GM12892 (cell line): ENCODE data around the gene KCNT2.

Experiments
- DNase-seq: peaks from one replicate; pipeline ENCODE4 v3.0.0; 2011; ENCODE audit not compliant: insufficient read length
- FAIRE-seq: peaks from 2 replicates; lab custom pipeline; 2011; peaks lifted over from hg19 to GRCh38; lab: Jason Lieb, UNC
- POLR2A ChIP-seq: IDR thresholded peaks from 2 replicates; pipeline ENCODE4 v1.6.1; 2011; ENCODE audit warnings: low read depth, low read length, control low read depth
- POLR2AphosphoS5 ChIP-seq: IDR thresholded peaks from 2 replicates; pipeline ENCODE4 v1.6.1; 2011; ENCODE audit warnings: low read depth, low read length, control low read depth
- TAF1 ChIP-seq: IDR thresholded peaks from 2 replicates; pipeline ENCODE4 v1.6.1; 2011; ENCODE audit warnings: low read depth, mild to moderate bottlenecking, control low read depth, low read length, borderline replicate concordance

The KCNT2 gene

DNA sequence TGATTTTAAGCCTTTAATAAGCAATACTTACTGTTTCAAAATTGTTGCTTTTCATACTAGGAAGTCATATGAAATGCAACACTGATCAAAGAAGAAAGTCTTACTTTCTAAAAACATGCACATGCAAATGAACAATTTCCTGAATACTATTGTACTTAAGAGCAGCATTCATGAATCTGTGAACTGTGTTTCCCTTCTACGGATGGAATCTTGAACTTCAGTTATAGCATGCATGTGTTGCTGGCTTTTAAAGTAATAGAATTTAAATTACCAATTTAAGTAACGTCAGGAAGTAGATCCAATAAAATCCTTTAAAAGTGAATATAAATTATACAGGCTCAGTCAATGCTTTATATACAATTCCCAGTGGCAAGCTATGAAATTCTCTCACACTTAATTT lies 348.9 kb downstream of the KCNT2 start:
- no peak for DNase-seq
- no peak for TF ChIP-seq TAF1
- no peak for TF ChIP-seq POLR2A
- FAIRE-seq = no peak

DNA sequence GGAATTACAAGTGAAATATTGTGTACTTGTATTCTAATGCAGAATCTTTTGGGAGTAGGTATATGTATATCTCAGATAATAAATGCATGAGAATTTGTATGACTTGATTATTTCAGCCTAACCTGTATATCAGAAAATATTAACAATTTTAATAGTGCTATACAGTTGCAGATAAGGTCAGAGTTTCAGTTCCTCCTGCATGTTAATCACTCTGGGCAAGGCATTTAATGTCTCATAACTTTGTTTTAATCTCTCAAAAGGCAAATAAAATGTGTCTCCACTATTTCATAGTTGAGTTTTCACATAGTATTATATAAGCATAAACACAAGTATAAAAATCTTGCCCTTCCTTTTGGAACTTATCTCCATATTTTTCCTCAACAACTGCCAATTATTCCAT lies 352.5 kb downstream of the KCNT2 start:
- TF ChIP-seq POLR2AphosphoS5 (no peak), TAF1 (no peak), POLR2A (no peak)
- no peak for FAIRE-seq
- DNase-seq = no peak

DNA sequence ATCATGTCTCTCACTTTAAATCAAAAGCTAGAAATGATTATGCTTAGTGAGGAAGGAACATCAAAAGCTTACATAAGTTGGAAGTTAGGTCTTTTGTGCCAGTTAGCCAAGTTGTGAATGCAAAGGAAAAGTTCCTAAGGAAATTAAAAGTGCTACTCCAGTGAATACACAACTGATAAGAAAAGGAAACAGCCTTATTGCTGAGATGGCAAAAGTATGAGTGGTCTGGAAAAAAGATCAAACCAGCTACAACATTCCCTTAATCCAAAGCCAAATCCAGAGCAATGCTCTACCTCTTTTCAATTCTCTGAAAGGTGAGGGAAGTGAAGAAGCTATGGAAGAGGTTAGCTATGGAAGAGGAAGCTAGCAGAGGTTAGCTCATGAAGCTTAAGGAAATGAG lies 378.7 kb downstream of the KCNT2 start:
- DNase-seq (no peak), FAIRE-seq (no peak)
- no peak for TF ChIP-seq TAF1
- no peak for TF ChIP-seq POLR2AphosphoS5
- no peak for TF ChIP-seq POLR2A

DNA sequence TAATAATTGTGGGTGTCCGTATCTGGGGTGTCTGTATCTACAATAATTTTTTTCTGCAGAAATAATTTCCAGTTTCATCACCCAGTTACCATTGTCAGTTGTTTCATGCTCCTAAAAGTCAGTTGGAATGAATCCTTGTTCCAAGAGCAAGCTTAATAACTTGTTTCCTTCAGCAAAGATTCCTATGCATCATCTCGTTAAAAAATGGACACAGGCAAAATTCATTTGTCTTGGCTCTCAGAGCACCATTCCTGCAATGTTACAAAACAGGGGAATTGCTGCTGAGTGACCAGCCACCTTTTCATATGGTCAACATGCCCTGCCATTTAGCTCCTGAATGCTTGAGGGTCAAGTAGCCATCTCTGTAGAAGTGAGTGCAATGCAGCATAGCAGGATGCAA lies 393.4 kb downstream of the KCNT2 start:
- TF ChIP-seq TAF1 (no peak), POLR2A (no peak), POLR2AphosphoS5 (no peak)
- no peak for FAIRE-seq
- no peak for DNase-seq

DNA sequence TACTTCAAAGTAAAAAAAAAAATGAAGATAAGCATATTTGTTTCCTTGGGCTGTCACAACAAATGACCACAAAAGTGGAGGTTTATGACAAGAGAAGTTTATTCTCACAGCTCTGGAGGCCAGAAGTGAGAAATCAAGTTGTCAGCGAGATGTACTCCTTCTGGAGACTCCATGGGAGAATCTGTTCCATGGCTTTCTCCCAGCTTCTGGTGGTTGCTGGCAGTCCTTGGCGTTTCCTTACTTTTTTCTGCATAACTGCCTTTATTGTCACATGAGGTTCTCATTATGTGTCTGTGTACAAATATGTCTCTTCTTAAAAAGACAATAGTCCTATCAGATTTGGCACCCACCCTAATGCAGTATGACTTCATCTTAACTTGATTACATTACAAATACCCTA lies 398.3 kb downstream of the KCNT2 start:
- no peak for FAIRE-seq
- no peak for TF ChIP-seq POLR2AphosphoS5
- no peak for DNase-seq

DNA sequence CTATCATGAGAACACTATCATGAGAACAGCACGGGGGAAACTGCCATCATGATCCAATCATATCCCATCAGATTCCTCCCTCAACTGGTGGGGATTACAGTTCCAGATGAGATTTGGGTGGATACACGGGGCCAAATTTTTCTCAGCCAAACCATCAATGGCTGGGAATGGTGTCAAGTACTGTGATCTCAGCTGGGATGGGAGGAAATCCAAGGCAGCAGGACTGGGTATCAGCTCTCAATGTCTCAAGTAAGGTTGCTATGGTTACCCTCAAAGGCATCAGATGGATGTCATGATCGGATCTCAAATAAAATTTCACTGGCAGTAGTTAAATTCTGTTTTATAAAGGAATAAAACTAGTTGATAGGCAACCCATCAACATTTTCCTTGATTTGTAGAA lies 399.0 kb downstream of the KCNT2 start:
- no peak for FAIRE-seq
- TF ChIP-seq TAF1 (no peak), POLR2AphosphoS5 (no peak), POLR2A (no peak)
- DNase-seq = no peak

DNA sequence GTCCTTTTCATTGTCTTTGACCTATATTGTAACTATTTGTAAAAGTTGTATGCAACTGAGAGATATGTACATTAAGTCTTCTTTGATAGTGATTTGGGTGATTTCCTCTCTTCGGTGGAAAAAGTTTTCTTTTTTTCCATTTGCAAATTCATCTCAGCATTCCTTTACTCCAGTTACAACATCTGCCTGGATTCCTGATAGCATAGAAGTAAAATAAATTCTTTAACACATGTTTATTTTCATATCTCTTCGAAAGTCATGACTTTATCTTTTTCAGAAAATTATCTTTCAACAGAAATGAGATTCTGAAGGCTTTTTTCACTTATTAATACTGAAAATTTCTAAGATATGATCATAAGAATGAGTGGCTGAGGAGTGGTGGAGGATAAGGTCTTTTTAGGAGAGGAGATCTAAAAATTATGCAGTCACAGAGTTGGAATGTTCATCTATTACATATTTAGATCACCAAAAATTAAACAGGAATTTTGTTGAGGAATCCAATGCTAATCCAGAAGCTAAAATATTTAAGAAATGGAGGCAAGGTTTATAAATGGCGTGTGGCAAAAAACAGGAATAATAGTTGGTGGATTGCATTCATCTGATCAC lies 400.5 kb downstream of the KCNT2 start:
- TF ChIP-seq POLR2A = no peak
- no peak for TF ChIP-seq TAF1
- FAIRE-seq (no peak), DNase-seq (no peak)

DNA sequence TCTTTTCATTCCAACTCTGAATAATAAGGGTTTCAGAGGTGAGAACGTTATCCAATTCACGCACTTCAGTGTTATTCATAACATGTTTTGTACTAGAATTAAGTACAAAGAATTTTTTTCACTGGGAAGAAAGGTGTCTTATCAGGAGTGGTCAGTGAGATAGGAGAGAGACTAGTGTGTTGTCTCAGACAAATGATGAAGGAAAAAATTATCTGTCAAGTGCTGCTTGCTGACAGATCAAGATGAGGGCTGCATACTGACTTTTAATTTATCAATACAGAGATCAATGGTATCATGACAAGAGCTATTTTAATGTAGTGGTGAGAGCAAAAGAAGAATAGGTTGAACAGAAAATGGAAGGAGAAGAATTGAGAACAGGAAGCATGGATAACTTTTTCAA lies 402.4 kb downstream of the KCNT2 start:
- DNase-seq (no peak), FAIRE-seq (no peak)
- TF ChIP-seq TAF1 (no peak), POLR2A (no peak), POLR2AphosphoS5 (no peak)

DNA sequence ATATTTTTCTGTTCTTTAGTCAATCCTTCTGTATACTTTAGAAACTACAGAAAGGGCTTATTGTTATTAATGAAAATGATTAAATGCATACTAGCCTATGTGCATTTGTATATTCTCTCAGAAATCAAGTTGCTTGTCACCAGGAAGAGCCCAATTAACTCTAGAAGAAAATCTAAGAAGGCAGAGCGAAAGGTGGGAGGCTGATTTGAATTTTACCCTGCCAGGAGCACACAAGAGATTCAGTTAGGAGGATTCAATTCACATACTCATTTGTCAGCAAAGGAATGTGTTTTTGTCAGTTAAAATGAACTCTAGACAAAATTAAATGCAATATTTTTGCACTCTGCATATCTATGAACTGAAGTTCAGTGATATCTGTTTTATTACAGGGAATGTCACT lies 411.8 kb downstream of the KCNT2 start:
- no peak for DNase-seq
- TF ChIP-seq POLR2A = no peak
- no peak for TF ChIP-seq POLR2AphosphoS5
- no peak for TF ChIP-seq TAF1
- no peak for FAIRE-seq

DNA sequence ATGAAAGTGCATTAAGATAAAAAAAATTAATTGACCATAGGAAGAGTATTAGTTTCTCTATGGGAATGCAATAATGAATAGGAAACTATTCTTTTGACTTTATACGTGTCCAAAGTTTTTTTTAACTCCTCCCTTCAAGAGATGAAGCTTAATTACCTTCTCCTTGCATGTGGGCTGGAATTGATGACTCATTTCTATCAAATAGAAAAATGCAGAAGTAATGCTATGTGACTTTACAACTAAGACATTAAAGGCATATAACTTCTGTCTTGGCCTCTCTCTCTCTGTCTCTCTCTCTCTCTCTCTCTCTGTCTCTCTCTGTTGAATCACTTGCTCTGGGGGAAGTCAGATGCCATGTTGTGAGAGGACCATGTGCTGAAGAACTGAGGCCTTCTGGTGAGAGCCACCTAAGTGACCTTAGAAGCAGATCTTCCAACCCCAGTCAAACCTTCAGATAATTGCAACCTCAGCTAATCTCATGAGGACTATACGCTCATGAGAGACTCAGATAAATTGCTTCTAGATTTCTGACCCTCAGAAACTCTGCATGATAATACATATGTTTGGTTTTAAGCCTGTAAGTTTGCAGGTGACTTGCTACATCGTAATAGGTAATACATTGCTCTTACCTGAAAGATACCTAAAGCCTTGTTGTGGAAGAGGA lies 414.2 kb downstream of the KCNT2 start:
- FAIRE-seq = no peak
- no peak for DNase-seq
- TF ChIP-seq POLR2AphosphoS5 = no peak
- TF ChIP-seq TAF1 = no peak
- TF ChIP-seq POLR2A = no peak

DNA sequence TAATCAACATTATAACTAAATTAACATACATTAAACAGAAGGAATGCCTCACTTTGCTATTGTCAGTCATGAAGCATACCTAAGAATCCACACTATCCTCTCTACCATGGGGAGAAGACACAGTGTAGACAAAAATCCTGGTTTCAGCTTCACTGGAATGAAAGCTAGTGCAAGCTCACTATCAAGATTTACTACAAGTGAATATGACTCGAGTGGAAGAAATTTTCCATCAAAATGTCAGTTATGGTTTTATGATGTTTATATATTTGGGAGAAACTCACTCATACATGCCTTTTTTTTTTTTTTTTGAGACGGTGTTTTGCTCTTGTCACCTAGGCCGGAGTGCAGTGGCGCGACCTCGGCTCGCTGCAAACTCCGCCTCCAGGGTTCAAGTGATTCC lies 424.3 kb downstream of the KCNT2 start:
- DNase-seq (no peak), FAIRE-seq (no peak)
- TF ChIP-seq POLR2AphosphoS5 = no peak
- no peak for TF ChIP-seq POLR2A
- no peak for TF ChIP-seq TAF1

DNA sequence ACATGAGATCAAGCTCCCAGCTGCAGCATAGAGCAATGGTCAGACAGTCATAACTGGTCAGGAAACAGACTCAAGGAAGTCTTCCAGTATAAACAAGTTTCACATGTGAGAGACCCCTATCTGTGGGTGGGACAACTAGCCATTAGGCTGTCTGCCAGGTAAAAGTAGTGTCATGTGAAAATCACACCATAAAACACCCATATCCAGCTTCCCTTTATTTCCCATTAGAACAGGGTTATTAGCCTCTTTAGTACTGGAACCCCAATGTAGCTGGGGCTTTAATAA lies 426.7 kb downstream of the KCNT2 start:
- TF ChIP-seq TAF1 = no peak
- TF ChIP-seq POLR2A = no peak
- TF ChIP-seq POLR2AphosphoS5 = no peak
- DNase-seq (no peak), FAIRE-seq (no peak)

DNA sequence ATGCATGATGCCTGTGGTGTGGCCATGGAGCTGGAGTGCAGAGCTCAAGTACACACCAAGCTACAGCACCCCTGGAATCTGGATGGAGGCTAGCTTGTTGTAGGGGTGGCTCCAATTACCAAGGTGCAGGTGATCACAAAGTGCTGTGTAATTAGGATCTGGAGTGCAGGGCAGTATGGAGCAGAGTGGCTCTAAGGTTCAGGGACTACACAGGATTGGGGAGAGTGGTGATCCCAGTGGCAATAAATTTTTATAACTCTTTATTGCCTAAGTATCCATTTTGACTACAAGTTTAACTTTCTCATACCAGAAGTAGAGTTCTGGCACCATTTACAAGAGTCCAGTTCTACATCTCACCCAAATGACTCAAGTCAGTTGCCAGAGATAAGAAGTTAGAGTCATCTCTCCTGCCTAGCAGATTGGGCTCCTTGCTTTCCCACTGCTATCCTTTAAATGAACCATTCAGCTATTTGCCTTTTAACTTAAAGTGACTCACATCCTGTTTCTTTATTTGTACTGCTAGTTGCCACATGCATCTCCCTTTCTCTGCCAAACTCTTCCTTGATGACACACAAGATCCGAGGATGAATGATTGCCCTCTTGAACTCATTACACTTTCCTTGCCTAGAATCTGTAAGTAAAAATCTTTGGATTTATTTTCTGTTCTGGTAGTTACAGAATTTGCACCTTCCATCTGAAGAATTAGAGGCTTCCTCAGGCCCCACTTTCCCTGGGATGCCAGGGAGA lies 427.2 kb downstream of the KCNT2 start:
- TF ChIP-seq POLR2A (no peak), TAF1 (no peak), POLR2AphosphoS5 (no peak)
- FAIRE-seq (no peak), DNase-seq (no peak)
